HG02943 (cell line): ENCODE measurements around the gene TRAK1.

Experiments
- ATAC-seq: cut with Tn5 transposase; IDR thresholded peaks from one replicate; pipeline ENCODE4 v1.9.1; 2021; ENCODE audit warnings: mild to moderate bottlenecking, low read depth, moderate library complexity; ENCODE audit not compliant: unreplicated experiment

Gene TRAK1

GRCh38 chr3:42194943-42195510 lies 103.9 kb downstream of the TRAK1 start:
- ATAC-seq: no peak

GRCh38 chr3:42195879-42196330 lies 104.7 kb downstream of the TRAK1 start:
- peak; percentile 63 for ATAC-seq

- ATAC-seq: no peak
These were observed 107.6 kb downstream of the TRAK1 start for GRCh38 chr3:42198709-42199108.

DNA sequence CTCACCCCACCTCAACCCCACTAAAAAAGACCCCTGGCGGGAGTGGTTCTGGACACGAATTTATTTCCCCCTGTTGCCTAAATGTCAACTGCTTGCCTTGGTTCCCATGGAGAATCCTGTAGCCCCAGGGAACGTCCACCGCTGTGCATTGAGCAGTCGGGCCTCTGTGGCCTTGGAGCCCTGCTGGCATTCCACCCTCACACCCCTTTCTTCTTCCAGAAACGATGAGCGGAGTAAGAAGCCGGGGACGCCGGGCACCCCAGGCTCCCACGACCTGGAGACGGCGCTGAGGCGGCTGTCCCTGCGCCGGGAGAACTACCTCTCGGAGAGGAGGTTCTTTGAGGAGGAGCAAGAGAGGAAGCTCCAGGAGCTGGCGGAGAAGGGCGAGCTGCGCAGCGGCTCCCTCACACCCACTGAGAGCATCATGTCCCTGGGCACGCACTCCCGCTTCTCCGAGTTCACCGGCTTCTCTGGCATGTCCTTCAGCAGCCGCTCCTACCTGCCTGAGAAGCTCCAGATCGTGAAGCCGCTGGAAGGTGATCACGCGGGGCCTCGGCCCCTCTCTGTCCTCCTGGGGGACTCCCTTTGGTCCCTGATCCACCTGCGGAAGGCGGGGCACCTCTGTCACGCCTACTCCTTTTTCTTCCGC lies 111.2 kb downstream of the TRAK1 start:
- no peak for ATAC-seq

DNA sequence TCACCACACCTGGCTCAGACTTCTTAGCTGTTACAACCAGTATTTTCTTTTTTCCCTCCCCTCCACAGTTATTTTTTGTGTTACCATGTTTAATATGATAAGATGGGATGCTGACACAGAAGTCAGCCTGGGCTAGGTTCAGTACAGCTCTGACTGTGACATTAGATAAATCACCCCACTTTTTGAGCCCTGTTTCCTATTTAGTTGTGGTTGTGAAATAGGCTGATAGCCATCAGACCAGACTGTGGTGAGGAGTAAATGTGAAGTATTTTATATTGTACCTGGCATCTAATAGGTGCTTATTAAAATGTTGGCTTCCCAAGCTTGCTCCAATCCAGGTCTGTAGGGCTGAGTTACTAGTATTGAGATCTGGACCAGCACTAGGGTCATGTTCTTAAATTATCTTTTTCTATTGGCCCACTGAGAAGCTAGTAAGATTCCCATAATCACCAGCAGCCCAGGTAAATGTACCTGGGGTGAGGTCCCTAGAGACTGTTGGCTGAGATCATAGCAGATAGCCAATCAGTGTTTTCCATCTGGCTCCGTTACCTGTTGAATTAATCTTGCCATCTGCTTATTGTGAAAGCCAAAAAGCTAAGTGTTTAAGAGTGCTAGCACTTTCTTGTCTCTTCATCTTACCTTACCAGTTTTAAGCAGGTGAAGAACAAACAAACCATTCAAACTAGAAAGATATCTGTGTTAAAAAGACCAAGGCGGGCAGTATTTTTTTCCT lies 113.9 kb downstream of the TRAK1 start:
- ATAC-seq: no peak

- peak; percentile 93 for ATAC-seq
These were observed 114.8 kb downstream of the TRAK1 start for GRCh38 chr3:42205800-42206514.

- no peak for ATAC-seq
These were observed 118.8 kb downstream of the TRAK1 start for GRCh38 chr3:42209917-42210316.

DNA sequence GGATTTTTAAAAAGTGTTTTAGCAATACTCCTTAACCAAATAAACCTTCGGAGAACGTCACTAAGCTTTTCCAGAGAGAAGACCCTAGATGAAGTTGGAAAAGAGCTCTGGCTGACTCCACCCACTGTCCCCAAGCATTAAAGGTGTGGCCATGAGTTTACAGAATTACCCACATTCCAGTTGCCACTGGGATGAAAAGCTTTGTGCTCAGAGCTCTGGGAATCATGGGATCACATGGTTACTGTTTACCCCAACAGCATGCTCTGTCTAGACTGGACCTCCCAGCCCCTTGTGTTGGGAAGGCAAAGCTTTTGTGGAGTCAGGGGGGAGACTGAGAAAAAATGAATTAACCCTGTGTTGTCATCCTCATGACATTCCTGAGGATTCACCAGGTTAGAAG lies 119.6 kb downstream of the TRAK1 start:
- no peak for ATAC-seq

DNA sequence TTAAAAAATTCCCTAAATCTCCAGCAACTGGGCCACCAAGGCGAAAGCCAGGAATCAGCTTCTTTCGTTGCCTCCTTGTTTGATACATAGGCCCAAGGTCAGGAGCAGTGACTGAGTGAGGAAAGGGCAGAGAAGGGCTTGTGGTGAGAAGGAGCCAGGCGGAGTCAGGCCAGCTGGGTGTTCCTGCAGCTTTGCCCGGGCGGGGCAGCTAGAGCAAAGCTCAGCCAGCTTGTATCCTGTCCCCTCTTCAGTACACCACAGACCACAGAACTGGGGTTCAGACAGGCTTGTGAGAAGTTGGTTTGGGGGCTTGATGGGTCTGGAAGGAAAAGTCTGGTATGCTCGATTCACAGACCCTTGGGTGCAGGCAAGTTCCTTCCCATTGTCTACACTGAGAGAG lies 122.3 kb downstream of the TRAK1 start:
- ATAC-seq: no peak

DNA sequence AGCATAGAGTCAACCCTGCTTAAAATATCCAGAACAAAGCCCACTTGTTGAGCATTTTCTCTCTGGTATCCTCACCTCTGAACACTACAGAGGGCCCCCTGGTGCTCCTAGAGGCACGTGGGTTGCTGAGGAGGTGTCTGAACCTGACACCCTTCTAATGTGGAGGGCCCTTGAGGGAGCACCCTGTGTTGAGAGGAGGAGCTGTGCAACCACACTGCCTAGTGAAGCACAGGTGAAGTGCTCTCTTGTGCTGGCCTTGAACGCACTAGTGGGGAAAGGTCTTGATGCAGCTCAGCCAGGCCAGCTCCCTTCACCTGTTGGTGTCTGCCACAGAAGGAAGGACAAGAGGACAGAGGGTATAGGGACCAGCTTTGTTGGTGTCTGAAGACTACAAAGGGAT lies 122.9 kb downstream of the TRAK1 start:
- ATAC-seq: no peak

DNA sequence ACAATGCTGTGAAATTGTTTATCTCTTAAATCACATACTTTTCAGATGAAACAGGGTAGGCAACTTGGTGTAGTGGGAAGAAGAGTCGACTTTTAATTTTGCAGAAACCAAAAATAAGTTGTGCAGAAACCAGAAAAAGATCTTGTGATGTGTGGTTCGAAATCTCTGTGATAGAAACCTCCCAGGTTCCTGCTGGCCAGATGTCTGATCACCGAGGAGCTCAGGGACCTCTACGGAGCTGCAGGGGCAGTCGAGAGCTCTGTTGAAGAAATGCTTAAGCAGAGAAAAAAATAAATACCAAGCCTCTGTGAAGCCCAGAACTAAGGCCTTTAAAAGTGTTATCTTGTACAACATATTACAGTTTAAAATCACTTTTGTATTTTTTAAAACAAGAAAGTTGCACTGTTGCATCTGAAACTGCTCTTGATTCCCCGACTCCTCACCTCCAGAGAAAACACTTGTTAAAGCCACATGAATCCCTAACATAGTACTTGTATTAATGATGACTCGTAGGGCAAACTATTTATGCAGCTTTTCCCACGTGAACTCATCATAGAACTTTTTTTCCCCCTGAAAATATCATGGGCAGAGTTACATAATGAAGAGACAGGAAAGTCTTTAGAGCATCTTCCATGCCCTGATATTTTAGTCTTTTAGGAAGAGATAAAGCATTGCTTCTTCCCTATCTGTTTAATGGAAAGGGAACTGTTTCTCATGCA lies 123.6 kb downstream of the TRAK1 start:
- no peak for ATAC-seq

- ATAC-seq: no peak
These were observed 125.1 kb downstream of the TRAK1 start for GRCh38 chr3:42216302-42216701.

DNA sequence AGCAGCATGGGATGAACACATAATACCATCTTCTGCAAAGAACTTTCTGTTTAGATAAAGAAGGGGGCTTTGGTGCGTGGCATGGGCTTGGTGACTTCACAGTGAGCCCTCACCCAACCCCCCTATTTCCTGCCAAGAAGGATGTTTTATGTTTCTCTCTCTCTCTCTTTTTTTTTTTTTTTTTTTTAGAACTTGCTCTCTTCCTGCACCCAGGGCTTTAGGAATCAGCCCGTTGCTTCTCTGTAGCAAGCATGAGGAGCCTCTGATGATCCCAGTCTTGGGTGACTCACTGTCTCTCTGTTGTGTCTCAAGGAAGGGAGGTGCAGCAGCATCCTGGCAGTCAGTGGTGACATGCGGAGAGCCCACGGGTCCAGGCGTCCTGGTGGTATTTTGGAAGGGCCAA lies 125.8 kb downstream of the TRAK1 start:
- no peak for ATAC-seq

DNA sequence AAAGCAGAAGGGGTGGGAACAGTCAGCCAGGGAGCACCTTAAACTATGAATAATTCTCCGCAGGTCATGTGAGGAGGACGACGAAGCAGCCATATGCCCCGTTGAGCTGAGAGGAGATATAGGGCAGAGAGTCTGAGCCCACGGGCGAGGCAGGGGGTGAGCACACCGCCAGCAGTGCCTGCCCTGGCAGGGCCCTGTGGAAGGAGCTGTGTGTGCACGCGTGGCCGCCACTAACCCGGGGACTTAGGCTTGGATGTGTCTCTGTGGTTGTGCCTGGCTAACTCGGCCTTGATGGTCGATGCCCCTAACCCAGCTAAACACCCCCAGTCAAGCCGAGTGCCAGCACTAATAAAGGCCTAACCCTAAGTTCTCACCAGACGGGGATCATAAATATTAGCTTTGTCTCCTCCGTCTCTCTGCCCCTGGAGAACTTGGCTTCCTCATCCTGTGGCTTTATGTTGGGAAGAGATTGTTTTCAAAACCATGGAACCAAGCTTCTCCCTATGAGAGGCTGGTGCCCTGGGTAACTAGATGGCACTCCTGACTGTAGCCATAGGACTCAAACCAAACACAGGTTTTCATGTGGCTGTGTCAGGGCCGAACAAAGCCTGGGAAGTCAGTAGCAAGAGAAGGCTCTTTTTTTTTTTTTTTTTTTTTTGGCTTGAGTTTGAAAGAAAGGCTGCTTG lies 129.4 kb downstream of the TRAK1 start:
- ATAC-seq: no peak

DNA sequence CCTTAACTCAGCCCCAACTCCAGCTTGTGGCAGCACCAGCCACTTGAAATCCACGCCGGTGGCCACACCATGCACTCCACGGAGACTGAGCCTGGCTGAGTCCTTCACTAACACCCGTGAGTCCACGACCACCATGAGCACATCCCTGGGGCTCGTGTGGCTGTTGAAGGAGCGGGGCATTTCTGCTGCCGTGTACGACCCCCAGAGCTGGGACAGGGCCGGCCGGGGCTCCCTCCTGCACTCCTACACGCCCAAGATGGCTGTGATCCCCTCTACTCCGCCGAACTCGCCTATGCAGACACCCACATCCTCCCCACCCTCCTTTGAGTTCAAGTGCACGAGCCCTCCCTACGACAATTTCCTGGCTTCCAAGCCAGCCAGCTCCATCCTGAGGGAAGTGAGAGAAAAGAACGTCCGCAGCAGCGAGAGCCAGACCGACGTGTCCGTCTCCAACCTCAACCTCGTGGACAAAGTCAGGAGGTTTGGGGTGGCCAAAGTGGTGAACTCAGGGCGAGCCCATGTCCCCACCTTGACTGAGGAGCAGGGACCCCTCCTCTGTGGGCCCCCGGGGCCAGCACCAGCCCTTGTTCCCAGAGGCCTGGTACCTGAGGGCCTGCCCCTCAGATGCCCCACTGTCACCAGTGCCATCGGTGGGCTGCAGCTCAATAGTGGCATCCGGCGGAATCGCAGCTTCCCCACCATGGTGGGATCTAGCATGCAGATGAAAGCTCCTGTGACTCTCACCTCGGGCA lies 132.0 kb downstream of the TRAK1 start:
- ATAC-seq: no peak

- no peak for ATAC-seq
These were observed 133.0 kb downstream of the TRAK1 start for GRCh38 chr3:42224178-42224577.

DNA sequence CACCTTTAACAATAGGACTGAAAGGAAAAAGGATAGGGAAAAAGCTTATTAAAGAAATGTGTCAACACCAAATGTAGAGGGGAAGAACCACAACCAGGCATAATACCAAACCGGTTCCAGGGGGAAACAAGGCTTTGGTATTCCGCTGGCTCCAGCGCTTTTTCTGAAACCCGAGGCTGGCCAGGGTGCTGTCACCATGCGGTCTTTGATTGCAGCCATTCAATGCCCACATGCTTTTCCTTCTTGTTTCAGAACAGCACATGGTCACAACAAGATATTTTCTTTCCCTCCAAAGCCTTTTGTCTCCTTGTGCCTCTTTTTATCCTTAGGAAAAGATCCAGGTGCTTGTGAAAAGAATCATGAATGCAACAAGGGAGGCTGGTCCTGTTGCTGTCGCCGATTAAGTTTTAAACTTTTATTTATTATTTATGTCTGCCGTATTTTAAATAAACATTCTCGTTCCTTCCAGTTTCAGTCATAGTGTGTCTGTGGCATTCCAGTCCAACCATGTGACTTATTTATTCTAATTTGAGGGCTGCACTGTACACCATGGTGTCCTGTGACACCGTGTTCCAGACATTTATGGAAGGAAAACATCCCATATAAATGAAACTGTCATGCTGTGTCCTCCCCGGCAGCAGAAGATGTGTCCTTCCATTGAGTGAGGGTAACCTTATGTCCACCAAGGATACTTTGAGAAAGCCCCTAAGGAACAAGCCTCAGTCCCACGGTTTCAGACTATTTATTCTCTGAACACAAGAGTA lies 133.7 kb downstream of the TRAK1 start:
- no peak for ATAC-seq

DNA sequence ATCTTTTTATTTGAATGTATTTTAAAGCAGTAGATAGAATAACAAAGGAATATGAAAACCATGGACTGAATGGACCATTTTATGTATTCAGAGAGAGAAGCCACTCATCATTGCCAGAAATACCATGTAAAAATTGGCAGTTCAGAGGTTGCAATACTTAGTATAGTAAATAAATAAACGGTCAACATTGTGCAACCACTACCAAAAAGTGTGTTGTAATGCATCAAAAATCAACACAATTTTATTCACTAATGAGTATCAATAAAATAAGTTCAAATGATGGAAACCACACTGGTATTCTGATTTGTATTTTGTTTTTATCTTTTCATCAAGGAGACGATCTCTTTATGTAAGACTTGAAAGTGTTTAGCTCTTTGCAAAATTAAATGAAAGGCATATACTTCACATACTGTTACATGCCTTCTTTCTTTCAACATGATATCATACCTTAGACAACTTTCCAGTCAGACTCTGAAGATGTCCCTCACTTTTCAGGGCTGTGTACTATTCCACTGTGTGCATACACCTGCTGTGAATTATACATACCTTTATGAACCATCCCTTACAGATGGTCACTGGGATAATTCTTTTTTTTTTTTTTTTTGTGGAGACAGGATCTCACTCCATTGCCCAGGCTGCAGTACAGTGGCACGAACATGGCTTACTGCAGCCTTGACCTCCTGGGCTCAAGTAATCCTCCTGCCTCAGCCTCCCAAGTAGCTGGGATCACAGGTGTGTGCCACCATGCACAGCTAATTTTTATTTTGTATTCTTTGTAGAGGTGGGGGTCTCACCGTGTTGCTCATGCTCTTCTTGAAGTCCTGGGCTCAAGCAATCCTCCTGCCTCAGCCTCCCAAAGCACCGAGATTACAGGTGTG lies 134.6 kb downstream of the TRAK1 start:
- ATAC-seq: no peak
